KMS-11 (cell line): Measurements from ENCODE around the gene NPHP4.

ENCODE experiments used
- H2AFZ ChIP-seq: fragments of 200-600 bp; sonication (generic); 2 replicates; pipeline ENCODE4 v1.6.1; 2016; ENCODE audit warnings: antibody characterized with exemption, mixed run types, low read depth
- H3K27ac ChIP-seq: fragments of 200-600 bp; sonication (generic); 2 replicates; pipeline ENCODE4 v1.6.1; 2016; ENCODE audit warnings: mild to moderate bottlenecking, mixed run types
- H3K27me3 ChIP-seq: fragments of 200-600 bp; sonication (generic); 2 replicates; pipeline ENCODE4 v1.6.1; 2017; ENCODE audit warnings: mild to moderate bottlenecking, low read depth, mixed run types, moderate library complexity; ENCODE audit not compliant: insufficient read depth
- H3K36me3 ChIP-seq: fragments of 200-600 bp; sonication (generic); 2 replicates; pipeline ENCODE4 v1.6.1; 2017; ENCODE audit warnings: mild to moderate bottlenecking, mixed run types; ENCODE audit not compliant: insufficient read depth
- H3K4me1 ChIP-seq: fragments of 200-600 bp; sonication (generic); 2 replicates; pipeline ENCODE4 v1.6.1; 2016; ENCODE audit warnings: mild to moderate bottlenecking, low read depth, mixed run types; ENCODE audit not compliant: poor library complexity, severe bottlenecking
- H3K4me2 ChIP-seq: fragments of 200-600 bp; sonication (generic); 2 replicates; pipeline ENCODE4 v1.7.0; 2016; ENCODE audit warnings: mild to moderate bottlenecking, mixed run types
- H3K4me3 ChIP-seq: fragments of 200-600 bp; sonication (generic); IDR thresholded peaks from 2 replicates; pipeline ENCODE4 v1.6.1; 2017; ENCODE audit warnings: low read depth, low read length, mixed read lengths; ENCODE audit not compliant: insufficient read depth
- H3K79me2 ChIP-seq: fragments of 200-600 bp; sonication (generic); 2 replicates; pipeline ENCODE4 v1.6.1; 2016; ENCODE audit warnings: low read depth, mixed run types; ENCODE audit not compliant: insufficient read depth
- H3K9ac ChIP-seq: fragments of 200-600 bp; sonication (generic); 2 replicates; pipeline ENCODE4 v1.6.1; 2016; ENCODE audit warnings: mild to moderate bottlenecking, mixed run types
- H4K20me1 ChIP-seq: fragments of 200-600 bp; sonication (generic); 2 replicates; pipeline ENCODE4 v1.6.1; 2016; ENCODE audit warnings: mild to moderate bottlenecking, mixed run types; ENCODE audit not compliant: insufficient read depth
- TF ChIP-seq, protein P1 (sequence below): fragments of 200-600 bp; sonication (generic); conservative IDR thresholded peaks from 2 replicates; pipeline ENCODE4 v1.6.1; 2017; ENCODE audit warnings: low read depth, mild to moderate bottlenecking, antibody characterized with exemption, low read length, moderate library complexity, mixed read lengths

NPHP4 gene

DNA sequence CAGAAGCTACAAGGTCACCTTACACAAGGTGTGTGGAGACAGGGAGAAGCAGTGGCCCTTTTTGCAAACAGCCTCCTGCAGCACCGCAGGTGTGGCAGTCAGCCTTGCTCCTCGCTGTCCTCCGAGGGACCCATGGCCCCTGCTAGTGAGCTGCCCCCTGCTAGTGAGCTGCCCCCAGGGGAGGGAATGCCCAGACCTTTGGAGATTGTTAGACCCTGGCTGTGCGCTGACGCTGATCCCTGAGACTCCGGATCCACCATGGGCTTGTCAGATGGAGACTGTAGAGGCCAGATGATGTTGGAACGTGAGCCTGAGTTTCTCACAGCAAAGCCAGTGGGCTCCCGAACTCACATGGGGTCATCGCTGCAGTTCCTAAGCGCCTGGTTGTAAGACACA lies 172.2 kb downstream of the NPHP4 start:
- TF ChIP-seq, protein P1, sequence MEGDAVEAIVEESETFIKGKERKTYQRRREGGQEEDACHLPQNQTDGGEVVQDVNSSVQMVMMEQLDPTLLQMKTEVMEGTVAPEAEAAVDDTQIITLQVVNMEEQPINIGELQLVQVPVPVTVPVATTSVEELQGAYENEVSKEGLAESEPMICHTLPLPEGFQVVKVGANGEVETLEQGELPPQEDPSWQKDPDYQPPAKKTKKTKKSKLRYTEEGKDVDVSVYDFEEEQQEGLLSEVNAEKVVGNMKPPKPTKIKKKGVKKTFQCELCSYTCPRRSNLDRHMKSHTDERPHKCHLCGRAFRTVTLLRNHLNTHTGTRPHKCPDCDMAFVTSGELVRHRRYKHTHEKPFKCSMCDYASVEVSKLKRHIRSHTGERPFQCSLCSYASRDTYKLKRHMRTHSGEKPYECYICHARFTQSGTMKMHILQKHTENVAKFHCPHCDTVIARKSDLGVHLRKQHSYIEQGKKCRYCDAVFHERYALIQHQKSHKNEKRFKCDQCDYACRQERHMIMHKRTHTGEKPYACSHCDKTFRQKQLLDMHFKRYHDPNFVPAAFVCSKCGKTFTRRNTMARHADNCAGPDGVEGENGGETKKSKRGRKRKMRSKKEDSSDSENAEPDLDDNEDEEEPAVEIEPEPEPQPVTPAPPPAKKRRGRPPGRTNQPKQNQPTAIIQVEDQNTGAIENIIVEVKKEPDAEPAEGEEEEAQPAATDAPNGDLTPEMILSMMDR = no peak
- H3K4me2 ChIP-seq = no peak overlapping the region

DNA sequence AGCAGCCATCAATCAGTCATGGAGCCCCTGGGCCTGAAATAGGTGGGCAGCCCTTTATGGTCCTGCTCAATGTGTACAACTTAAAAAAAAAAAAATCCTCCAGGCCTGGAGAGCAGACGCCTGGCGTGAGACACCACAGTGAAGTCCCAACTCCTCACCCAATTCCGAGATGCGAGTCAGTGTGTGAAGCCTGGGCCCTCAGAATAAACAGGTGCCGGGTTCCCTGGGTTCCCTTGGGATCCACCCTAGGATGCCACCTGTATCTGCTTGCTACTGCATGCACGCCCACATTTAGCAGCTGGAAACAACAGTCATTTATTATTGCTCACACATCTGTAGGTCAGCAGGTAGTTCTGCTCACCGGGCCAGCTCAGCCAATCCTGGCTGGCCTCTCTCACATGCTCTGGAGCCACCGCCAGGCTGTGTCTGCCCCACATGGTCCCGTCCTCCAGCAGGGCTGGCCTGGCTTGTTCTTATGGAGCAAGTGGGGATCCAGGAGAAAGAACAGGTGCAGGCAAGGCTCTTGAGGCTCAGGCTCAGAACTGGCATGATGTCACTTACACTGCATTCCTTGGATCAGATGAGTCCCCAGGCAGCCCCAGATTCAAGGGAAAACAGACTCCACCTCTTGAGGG lies 172.7 kb downstream of the NPHP4 start:
- TF ChIP-seq, protein P1 = no peak
- no peaks in the 10 kb centered on the region for H3K4me1 ChIP-seq
- no peaks in the 10 kb centered on the region for H3K79me2 ChIP-seq
- H3K27me3 ChIP-seq = peaks cover 54% of the 10 kb centered on the region; the same call in 1 of the 2 replicates
- H3K4me3 ChIP-seq = no peak overlapping the region
- no peak overlapping the region for H3K27ac ChIP-seq
- H3K9ac ChIP-seq = no peak overlapping the region
- no peaks in the 10 kb centered on the region for H4K20me1 ChIP-seq
- H3K4me2 ChIP-seq = no peak overlapping the region
- H2AFZ ChIP-seq = no peak overlapping the region
- no peaks in the 10 kb centered on the region for H3K36me3 ChIP-seq

More for the DNA sequence above, 172.2 kb downstream of the NPHP4 start:
- Histone ChIP-seq H3K9ac (no peak overlapping the region), H3K79me2 (no peaks in the 10 kb centered on the region), H3K36me3 (no peaks in the 10 kb centered on the region), H3K27ac (no peak overlapping the region), H3K27me3 (peaks cover 50% of the 10 kb centered on the region; the same call in 1 of the 2 replicates), H4K20me1 (no peaks in the 10 kb centered on the region), H3K4me1 (no peaks in the 10 kb centered on the region), H2AFZ (no peak overlapping the region), H3K4me3 (no peak overlapping the region)

DNA sequence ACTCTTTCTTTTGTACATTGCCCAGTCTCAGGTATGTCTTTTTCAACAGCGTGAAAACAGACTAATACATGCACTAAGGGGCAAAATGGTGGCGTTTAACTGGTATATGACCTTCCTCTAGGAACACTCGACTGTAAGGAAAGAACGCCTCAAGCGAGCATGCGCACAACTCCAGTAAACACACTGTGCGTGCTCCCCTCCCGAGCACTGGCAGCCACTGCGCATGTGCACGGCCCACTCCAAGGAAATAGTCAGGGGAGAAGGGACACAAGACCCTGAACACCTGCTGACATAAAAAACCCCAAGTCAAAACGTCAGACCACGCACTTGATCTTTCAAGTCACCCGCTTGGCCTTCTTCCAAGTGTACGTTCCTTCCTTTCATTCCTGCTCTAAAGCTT lies 173.5 kb downstream of the NPHP4 start:
- H3K27me3 ChIP-seq = peaks cover 59% of the 10 kb centered on the region; the same call in 1 of the 2 replicates
- no peak overlapping the region for H3K4me3 ChIP-seq
- no peaks in the 10 kb centered on the region for H3K36me3 ChIP-seq
- TF ChIP-seq, protein P1 = no peak
- no peak overlapping the region for H2AFZ ChIP-seq
- H3K4me2 ChIP-seq = no peak overlapping the region
- H4K20me1 ChIP-seq = no peaks in the 10 kb centered on the region
- no peak overlapping the region for H3K27ac ChIP-seq
- H3K79me2 ChIP-seq = no peaks in the 10 kb centered on the region
- no peaks in the 10 kb centered on the region for H3K4me1 ChIP-seq
- H3K9ac ChIP-seq = no peak overlapping the region

DNA sequence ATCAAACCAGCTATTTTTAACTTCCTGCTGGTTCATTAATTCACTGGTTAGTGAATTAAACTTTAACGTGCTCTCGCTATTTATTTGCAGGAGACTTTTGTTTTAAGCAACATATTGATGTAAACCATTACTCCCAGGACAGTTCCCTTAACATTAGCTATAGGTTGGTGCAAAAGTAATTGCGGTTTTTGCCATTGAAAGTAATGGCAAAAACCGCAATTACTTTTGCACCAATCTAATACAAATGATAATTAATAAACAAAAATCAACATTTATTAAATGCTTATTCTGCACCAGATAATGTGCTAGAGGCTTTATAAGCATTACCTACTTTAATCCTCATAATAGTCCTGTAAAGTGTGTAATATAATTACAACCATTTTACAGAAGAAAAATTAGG lies 176.5 kb downstream of the NPHP4 start:
- H3K27me3 ChIP-seq = peaks cover 60% of the 10 kb centered on the region; the same call in 1 of the 2 replicates
- no peaks in the 10 kb centered on the region for H3K79me2 ChIP-seq
- H4K20me1 ChIP-seq = no peaks in the 10 kb centered on the region
- no peak overlapping the region for H3K4me3 ChIP-seq
- no peak overlapping the region for H3K9ac ChIP-seq
- H3K4me1 ChIP-seq = no peaks in the 10 kb centered on the region
- H3K27ac ChIP-seq = no peak overlapping the region
- H3K4me2 ChIP-seq = no peak overlapping the region
- TF ChIP-seq, protein P1 = no peak
- H2AFZ ChIP-seq = no peak overlapping the region
- H3K36me3 ChIP-seq = no peaks in the 10 kb centered on the region
